Islet precursor cell (in vitro differentiated cells): ENCODE measurements around the gene GAPT.

ENCODE experiments used
- DNase-seq: peaks from one replicate; pipeline ENCODE4 v3.0.0-alpha.2; 2018

GAPT gene

DNA sequence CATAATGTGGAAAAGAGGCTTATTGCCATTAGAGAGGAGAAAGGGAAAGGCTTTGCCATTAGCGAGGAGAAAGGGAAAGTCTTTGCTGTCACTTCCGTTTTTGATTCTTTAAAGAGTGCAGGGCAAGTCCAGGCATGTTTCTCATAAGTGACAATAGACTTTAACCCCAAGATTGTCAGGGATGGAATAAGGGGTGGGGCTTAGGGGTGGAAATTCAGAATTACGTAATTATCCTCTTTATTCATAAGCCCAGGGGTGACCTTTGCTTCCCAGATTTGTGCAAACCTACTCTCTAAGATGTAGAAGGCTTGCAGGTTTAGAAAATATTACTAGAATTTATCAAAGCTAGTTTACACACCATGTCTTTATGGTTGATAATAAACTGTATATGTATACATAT, 29.1 kb upstream of the GAPT start:
- DNase-seq = no peak

DNA sequence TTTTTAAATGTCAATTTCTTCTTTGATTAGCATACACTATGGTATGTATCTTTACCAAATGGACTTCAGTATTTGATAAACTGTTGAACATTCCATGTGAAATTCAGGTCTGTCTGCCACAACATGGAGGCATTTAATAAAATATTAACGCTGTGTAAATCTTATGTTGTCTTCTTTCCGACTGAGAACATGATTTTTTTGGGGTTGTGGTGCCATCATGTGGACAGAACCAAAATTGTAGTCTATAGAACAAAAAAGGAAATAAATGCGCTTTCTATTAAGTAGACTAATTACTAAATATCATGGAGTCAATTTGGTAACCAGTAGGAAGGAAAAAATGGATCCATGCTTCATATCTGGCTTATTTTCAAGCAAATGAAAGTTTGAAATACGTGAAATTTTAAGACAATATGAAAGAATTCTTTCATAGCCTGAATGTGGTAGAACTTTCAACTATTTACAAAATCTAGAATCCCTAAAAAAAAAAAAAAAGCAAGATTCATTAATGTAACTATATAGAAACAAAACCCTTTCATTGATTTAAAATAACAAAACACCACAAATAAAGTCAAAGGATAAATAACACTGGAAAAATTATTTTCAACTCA, 28.5 kb upstream of the GAPT start:
- DNase-seq = no peak

- peak; percentile 84 for DNase-seq
Measured at GRCh38 chr5:58466939-58467338, 24.3 kb upstream of the GAPT start.

- DNase-seq = no peak
Measured at GRCh38 chr5:58469896-58470295, 21.3 kb upstream of the GAPT start.

DNA sequence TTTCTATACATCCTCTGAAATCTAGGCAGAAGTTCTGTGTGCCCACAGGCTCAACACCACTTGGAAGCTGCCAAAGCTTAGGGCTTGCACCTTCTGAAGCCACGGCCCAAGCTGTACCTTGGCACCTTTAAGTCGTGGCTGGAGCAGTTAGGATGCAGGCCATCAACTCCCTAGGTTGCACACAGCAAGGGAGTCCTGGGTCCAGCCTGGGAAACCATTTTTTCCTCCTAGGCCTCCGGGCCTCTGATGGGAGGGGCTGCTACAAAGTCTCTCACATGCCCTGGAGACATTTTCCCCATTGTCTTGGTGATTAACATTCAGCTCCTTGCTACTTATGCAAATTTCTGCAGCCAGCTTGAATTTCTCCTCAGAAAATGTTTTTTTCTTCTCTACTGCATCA, 15.8 kb upstream of the GAPT start:
- no peak for DNase-seq

GRCh38 chr5:58477760-58478376, 13.4 kb upstream of the GAPT start:
- no peak for DNase-seq

DNA sequence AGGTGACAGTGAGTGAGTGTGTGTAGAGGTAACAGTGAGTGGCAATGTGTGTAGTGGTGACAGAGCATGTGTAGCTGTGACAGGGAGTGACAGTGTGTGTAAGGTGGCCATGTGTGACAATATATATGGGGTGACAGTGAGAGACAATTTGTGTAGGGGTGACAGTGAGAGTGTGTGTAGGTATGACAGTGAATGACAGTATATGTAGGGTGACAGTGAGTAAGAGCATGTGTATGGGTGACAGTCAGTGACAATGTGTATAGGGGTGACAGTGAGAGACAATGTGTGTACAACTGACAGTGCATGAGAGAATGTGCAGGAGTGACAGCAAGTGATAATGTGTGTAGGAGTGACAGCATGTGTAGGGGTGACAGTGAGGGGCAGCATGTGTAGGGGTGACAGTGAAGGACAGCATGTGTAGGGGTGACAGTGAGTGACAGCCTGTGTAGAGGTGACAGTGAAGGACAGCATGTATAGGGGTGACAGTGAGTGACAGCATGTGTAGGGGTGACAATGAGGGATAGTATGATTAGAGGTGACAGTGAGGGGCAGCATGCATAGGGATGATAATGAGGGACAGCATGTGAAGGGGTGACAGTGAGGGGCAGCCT, 10.1 kb upstream of the GAPT start:
- DNase-seq = no peak

DNA sequence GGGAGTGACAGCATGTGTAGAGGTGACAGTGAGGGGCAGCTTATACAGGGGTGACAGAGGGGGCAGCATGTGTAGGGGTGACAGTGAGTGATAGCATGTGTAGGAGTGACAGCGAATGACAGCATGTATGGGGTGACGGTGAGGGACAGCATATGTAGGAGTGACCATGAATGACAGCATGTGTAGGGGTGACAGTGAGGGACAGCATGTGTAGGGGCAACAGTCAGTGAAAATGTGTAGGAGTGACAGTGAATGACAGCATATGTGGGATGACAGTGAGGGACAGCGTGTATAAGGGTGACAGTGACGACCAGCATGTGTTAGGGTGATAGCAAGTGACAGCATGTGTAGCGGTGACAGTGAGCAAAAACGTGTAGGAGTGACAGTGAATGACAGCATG, 9.4 kb upstream of the GAPT start:
- no peak for DNase-seq

DNA sequence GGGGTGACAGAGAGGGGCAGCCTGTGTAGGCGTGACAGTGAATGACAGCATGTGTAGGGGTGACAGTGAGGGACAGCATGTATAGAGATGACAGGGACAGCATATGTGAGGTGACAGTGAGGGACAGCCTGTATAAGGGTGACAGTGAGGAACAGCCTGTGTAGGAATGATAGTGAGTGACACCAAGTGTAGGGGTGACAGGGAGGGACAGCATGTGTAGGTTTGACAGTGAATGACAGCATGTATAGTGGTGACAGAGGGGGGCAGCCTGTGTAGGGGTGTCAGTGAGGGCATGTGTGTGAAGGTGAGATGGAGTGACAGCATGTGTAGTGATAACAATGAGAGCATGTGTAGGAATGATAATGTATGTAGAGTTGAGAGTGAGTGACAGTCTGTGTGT, 8.7 kb upstream of the GAPT start:
- no peak for DNase-seq

DNA sequence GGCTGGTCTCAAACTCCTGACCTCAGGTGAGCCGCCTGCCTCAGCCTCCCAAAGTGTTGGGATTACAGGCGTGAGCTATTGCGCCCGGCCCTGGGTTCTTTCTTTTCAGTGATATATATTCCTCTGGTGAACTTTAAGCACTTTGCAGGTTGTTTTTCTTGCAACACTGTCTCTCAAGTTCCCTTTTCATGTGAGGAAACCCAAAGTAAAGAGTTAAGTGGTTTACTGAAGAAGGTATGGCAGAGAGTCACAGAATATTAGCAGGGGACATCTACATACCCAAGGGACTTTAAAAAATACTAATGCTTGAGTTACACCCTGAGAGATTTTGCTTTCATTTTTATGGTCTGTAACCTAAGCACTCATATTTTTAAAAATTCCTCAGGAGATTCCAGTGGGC, 6.7 kb upstream of the GAPT start:
- no peak for DNase-seq

- no peak for DNase-seq
Measured at GRCh38 chr5:58486290-58486689, 4.9 kb upstream of the GAPT start.

DNA sequence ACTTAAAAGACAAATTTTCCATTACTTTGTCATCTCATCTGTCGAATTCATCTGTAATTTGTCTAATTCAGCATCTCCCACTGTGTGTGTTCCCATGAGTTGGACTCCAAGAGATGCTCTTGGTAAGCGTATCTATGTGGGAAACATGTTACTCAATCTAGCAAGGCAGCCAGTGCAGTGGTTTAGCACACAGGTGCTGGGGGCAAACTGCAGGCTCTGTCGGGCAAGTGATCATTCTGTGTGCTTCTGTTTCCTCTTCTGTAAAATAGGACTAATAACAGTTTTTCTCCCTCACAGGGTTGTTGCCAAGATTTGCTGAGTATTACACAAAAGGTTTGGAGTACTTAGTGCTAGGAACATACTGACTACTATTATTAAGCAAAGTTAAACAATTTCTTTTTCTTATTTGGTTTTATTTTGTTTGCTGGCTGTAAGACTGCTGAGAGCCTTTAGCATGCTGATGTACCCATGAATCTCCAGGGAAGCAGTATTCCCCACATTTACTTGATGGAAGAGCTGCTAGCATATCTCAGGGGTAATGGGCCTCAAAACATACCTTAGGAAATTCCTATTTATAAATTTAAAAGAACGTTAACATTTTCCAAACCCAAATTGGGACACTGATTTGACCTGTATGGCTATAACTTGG, 709 bp upstream of the GAPT start:
- no peak for DNase-seq

DNA sequence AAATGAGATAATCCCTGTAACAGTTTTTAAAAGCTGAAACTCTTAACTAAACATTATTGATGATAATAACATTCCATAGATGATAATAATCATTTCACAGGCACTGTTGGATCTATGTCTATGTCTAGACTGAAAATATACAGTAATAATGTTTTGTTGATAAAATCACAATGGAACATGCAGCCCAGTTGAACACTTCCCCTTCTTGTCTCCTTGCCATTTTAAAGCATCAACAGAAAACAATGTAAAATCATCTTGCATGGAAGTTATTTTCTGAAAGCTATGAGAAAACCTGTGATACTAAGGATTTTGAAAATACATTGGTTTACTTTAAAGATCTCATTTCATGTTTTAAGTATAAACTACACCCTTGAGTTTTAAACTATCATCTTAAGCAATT, 1.9 kb downstream of the GAPT start:
- no peak for DNase-seq

DNA sequence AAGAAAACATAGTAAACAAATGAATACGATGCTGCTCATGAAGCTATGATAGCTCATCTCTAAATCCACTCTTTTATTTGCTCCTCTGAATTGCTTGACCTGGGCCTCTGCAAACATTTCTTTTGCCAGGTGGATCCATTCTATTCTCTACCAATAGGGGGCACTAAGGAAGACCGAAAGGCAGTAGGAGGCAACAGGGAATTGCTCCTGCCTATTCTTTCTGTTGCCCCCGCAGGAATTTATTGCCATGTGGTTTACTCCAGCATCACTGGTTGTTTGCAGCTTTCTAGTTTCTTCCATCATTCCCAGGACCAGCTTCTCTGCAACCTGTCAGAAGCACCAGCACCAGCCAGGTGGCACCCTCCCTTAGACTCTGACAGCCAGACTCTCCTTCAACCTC, 5.3 kb downstream of the GAPT start:
- no peak for DNase-seq

GRCh38 chr5:58497386-58497785, 6.2 kb downstream of the GAPT start:
- DNase-seq = no peak

GRCh38 chr5:58497921-58498320, 6.7 kb downstream of the GAPT start:
- no peak for DNase-seq

DNA sequence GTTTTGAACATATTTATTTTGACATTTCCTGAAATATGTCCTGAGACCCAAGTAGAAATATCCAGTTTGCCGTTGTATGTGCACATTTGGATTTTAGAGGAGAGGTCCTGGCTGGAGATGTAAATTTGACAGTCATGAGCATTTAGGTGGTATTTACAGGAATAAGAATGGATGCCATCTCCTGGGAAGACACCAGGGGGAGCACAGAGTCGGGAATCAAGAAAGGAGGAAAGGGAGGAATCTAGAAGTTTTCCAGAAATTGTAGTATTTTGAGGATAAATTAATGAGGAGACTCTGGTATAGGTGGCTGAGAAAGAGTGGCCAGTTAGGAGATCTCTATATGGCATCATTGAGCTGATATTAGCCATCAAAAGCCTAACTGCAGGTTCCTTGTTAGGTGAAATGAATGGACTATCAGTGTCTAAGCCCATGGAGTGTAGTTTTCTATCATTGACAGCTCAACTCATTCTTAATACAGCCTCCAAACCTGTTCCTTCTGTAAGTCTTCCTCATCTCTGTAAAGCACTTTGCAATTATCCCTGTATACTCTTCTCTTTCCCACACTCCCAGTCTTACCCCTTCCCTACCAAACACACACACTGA, 7.2 kb downstream of the GAPT start:
- DNase-seq = peak; percentile 60

DNA sequence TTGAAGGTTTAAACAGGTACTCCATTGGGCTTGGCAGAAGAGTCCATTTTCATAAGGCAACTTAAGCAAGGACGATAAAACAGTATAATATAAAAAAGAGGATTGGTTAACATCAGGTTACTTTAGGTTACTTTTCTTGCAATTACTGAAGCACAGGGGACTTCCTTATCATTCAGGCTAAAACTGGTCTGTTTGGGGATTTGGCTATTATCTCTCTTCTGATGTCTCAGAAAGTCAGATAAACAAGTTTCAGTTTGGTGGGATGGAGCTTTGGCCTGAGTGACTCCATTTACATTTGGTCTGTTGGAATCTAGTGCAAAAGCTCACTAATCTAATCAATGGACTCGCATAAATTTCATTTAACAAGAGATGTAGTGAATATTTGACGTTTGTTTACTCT, 8.0 kb downstream of the GAPT start:
- DNase-seq = no peak

- DNase-seq = no peak
Measured at GRCh38 chr5:58499941-58500340, 8.7 kb downstream of the GAPT start.

GRCh38 chr5:58501778-58502417, 10.7 kb downstream of the GAPT start:
- peak; percentile 56 for DNase-seq

- no peak for DNase-seq
Measured at GRCh38 chr5:58503390-58504046, 12.3 kb downstream of the GAPT start.

DNA sequence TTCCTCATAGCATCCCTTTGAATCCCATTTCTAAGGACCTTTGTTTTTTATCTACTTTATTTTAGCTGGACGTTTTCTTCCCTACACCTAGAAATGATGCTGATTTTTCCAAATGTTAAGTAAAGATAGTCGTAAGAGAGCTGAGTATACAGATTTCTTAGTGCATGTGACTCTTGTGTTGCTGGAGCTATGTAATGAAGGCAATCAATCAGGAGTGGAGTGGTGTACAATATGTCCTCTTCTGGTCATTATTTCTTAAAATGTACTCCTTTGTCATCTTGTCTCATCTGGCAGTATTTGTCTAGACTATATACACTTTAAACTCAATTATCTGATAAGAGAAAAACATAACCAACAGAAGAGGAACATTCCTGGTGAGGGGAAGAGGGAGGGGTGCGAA, 13.5 kb downstream of the GAPT start:
- no peak for DNase-seq

DNA sequence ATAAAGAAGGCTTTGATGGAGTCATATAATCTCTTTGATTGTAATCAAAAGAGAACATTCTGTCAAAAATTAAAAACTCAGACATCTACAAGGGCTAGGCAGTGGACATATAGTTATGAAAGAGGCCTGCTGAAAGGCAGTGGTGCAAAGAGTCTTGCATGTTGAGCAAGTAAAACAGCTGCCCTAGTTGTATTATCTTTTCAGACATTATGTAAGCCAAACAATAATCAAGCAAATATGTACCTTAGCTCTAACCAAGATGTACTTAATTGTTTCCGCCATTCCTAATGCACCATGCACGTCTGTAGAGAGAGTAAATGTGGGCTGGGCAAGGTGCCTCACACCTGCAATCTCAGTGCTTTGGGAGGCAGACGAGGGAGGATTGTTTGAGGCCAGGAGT, 14.3 kb downstream of the GAPT start:
- no peak for DNase-seq
